ENCODE data around the gene LINC01488. TPM values are rescaled to one million over a fixed set of nuclear protein-coding genes. Genes with fewer than 3 reads are reported as not detected.
A peak's percentile ranks its signal among the peaks of the same experiment; 100 is the strongest.

Gene LINC01488
- total RNA-seq, 1 donor: not detected

- TF ChIP-seq, protein P1, sequence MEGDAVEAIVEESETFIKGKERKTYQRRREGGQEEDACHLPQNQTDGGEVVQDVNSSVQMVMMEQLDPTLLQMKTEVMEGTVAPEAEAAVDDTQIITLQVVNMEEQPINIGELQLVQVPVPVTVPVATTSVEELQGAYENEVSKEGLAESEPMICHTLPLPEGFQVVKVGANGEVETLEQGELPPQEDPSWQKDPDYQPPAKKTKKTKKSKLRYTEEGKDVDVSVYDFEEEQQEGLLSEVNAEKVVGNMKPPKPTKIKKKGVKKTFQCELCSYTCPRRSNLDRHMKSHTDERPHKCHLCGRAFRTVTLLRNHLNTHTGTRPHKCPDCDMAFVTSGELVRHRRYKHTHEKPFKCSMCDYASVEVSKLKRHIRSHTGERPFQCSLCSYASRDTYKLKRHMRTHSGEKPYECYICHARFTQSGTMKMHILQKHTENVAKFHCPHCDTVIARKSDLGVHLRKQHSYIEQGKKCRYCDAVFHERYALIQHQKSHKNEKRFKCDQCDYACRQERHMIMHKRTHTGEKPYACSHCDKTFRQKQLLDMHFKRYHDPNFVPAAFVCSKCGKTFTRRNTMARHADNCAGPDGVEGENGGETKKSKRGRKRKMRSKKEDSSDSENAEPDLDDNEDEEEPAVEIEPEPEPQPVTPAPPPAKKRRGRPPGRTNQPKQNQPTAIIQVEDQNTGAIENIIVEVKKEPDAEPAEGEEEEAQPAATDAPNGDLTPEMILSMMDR (IDR thresholded peaks at IDR 0.05; ENCODE audit: insufficient read depth, low read depth, low read length): no peak
These were observed 22.7 kb downstream of the LINC01488 start for GRCh38 chr11:69504127-69504526.

GRCh38 chr11:69504576-69505335 is 23.3 kb downstream of the LINC01488 start:
- TF ChIP-seq, protein P1 (IDR thresholded peaks at IDR 0.05; ENCODE audit: insufficient read depth, low read depth, low read length): no peak
- no peak overlapping the region for H3K4me3 ChIP-seq (ENCODE audit: low read depth, low read length)
- DNase-seq (ENCODE audit: low read depth): no peak

More at GRCh38 chr11:69504127-69504526, 22.7 kb downstream of the LINC01488 start:
- H3K4me3 ChIP-seq (ENCODE audit: low read depth, low read length): no peak overlapping the region
- DNase-seq (ENCODE audit: low read depth): no peak

DNA sequence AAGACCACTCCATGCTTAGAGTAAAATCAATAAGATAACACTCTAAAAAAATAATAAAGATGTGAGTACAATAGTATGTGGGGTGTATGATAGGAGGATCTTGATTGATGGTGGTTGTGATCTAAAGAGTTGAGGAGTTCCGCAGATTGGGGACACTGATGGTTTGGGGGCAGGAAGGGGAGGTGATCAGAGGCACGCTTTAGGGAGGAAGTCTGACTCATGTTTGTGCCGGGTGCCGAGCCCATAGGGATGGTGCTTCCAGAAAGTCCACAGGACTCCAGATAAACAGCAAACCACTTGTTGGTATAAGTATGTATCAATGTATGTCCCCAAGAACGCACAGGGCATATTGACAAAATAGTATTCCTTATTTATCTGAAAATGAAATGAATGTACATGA is 27.5 kb downstream of the LINC01488 start:
- TF ChIP-seq, protein P1 (IDR thresholded peaks at IDR 0.05; ENCODE audit: insufficient read depth, low read depth, low read length): no peak
- DNase-seq (ENCODE audit: low read depth): no peak

DNA sequence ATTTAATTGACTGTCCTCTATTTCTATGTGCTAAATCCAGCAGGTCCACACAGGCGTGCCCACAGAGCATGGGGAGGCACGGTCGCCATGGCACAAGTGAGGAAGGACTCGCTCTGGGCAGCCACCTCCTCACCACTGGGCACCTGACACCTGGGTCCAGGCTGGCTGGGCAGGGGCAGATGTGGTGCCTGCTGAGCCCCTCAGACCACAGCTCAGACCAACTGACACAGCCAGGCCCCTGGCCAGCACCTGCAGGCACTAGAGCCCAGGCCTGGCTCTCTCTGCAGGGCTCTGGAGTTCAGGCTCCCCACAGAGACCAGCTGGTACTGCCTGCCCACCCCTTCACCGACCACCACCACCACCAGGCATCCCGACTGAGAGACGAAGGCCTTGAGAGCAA is 27.9 kb downstream of the LINC01488 start:
- TF ChIP-seq, protein P1 (IDR thresholded peaks at IDR 0.05; ENCODE audit: insufficient read depth, low read depth, low read length): no peak
- no peak overlapping the region for H3K4me3 ChIP-seq (ENCODE audit: low read depth, low read length)
- DNase-seq (ENCODE audit: low read depth): no peak

More for the DNA sequence above, 27.5 kb downstream of the LINC01488 start:
- no peak overlapping the region for H3K4me3 ChIP-seq (ENCODE audit: low read depth, low read length)

DNA sequence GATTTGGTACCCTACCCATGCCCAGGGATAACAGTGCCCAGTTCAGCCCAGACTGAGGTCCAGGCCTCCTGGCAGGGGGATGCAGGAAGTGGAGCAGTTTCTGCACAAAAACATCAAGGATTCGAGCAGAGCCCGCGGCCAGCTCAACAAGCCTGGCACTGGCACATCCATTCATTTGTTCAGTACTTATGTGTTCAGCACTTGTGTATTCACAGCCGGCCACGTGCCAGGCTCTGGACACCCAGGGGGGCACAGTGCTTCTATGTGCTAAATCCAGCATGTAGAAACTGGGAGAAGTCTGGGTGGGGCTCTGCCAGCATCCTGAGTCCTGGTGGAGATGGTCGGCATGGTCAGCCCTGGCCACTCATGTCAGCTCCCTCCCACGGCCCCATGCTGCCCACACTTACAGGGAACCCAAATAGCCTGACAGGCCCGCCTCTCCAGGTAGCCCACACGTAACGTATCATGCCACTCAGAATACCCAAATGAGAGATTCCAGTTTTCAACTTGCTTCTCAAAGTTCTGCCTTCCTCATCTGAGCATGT is 28.5 kb downstream of the LINC01488 start:
- H3K4me3 ChIP-seq (ENCODE audit: low read depth, low read length): no peak overlapping the region
- no peak for DNase-seq (ENCODE audit: low read depth)
- TF ChIP-seq, protein P1 (IDR thresholded peaks at IDR 0.05; ENCODE audit: insufficient read depth, low read depth, low read length): no peak

DNA sequence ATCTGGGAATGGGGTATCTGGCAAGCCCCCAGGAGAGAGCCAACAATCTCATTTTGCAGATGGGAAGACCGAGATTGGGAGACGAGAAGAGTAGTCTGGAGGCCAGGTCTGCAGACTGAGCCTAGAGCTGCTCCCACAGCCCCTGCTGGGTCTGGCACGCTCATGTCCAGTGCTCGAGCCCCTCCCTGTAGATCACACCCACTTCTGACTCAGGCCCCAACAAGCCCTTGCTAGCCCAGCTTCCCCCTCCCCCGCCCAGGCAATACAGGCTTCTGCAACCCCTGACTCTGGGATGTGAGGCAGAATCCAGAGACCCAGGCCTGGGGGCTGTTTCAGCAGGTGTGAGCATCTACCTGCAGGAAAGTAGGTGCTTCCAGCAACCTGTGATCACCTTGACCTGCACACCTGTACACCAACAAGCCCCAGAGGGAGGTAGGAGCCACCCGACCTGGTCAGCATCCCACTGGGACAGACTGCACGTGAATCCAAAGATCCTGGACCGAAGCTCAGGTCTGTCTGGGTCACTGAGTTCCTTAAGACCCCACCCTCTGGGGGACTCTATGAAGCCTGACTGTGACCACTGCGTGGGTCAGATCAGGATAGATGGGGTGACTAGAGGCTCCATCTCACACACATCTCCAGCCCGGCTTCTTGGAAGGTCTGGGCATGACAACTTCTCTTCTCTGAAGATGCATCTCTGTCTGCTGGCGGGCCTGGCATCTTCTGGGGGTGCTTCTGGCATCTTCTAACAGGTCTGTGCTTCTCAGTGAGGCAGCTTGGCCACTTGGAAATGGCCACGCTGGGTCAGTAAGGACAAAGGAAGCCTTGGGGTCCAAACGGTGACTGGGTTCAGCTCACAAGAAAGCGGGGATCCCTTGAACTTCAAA is 29.3 kb downstream of the LINC01488 start:
- H3K4me3 ChIP-seq (ENCODE audit: low read depth, low read length): no peak overlapping the region
- peak; percentile 43 for DNase-seq (ENCODE audit: low read depth)
- TF ChIP-seq, protein P1 (IDR thresholded peaks at IDR 0.05; ENCODE audit: insufficient read depth, low read depth, low read length): no peak

All from fibroblast of villous mesenchyme (primary cell).